Tibial nerve (tissue), 3 donors: ENCODE measurements around the gene NTRK1.

ENCODE experiments used
- POLR2A ChIP-seq, 2 donors: fragments of 450-650 bp; IDR thresholded peaks; one replicate each; pipeline ENCODE4 v1.6.1; 2017; ENCODE audit warnings: antibody characterized with exemption in 2 of 2, mild to moderate bottlenecking in 2 of 2, moderate library complexity in 2 of 2
- TF ChIP-seq, protein P1 (sequence below), 5 experiments: fragments of 200-600 bp in 3 of 5; fragments of 450-650 bp in 2 of 5; sonication (generic) in 3 of 5; IDR thresholded peaks; one replicate each; pipeline ENCODE4 v1.5.1; 2016 to 2019; ENCODE audit warnings: antibody characterized with exemption in 5 of 5, mild to moderate bottlenecking in 3 of 5, moderate library complexity in 2 of 5

GRCh38 chr1:156811168-156811567 is 49.5 kb upstream of the NTRK1 start:
- TF ChIP-seq, protein P1, sequence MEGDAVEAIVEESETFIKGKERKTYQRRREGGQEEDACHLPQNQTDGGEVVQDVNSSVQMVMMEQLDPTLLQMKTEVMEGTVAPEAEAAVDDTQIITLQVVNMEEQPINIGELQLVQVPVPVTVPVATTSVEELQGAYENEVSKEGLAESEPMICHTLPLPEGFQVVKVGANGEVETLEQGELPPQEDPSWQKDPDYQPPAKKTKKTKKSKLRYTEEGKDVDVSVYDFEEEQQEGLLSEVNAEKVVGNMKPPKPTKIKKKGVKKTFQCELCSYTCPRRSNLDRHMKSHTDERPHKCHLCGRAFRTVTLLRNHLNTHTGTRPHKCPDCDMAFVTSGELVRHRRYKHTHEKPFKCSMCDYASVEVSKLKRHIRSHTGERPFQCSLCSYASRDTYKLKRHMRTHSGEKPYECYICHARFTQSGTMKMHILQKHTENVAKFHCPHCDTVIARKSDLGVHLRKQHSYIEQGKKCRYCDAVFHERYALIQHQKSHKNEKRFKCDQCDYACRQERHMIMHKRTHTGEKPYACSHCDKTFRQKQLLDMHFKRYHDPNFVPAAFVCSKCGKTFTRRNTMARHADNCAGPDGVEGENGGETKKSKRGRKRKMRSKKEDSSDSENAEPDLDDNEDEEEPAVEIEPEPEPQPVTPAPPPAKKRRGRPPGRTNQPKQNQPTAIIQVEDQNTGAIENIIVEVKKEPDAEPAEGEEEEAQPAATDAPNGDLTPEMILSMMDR (IDR thresholded peaks at IDR 0.05), result no peak
- TF ChIP-seq POLR2A (IDR thresholded peaks at IDR 0.05), result no peak
